ENCODE data around the gene FBXL22. TPM values are rescaled to one million over a fixed set of nuclear protein-coding genes. Genes with fewer than 3 reads are reported as not detected.

The FBXL22 gene, protein sequence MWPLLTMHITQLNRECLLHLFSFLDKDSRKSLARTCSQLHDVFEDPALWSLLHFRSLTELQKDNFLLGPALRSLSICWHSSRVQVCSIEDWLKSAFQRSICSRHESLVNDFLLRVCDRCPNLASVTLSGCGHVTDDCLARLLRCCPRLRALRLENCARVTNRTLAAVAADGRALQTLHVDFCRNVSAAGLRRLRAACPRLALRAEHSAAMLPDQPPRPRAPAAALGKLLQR
- 1 to 10 TPM in 7 of 8 experiments, under 1 TPM in 1; 0.75 to 3.8 (median 2.0) TPM for total RNA-seq

DNA sequence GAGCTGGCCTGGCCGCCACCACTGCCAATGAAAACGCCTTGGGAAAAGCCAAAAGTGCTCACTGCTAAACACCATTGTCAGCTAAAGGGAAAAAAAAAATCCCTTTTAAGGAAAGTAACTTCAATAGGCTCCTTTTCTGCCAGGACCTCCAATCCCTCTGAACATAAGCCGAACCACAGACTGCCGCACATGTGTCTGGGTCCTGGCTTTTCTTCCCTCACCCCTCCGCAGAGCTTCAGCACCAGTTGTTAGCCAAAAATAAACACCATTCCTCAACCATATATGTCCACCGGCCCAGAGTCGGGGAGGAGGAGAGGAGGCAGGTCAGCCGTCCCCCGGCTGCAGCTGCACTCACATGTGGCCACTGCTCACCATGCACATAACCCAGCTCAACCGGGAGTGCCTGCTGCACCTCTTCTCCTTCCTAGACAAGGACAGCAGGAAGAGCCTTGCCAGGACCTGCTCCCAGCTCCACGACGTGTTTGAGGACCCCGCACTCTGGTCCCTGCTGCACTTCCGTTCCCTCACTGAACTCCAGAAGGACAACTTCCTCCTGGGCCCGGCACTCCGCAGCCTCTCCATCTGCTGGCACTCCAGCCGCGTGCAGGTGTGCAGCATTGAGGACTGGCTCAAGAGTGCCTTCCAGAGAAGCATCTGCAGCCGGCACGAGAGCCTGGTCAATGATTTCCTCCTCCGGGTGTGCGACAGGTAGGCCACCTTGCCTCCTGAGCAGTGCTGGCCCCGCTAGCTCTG is at the start of gene FBXL22:
Gene FBXL22 (plus strand): TSS at position 350 of the 753 bp plus-strand sequence. CDS start 6 bp downstream, at position 356.
- no peak within 1 kb of the TSS for H3K4me3 ChIP-seq
- peaks cover 25 to 40% of the 10 kb centered on the region in 2 donors for H3K4me1 ChIP-seq (replicated peaks in 1 of 2)
- no peak within 1 kb of the TSS for H3K27ac ChIP-seq
- in situ Hi-C loops (cut with MboI; ENCODE audit: low pct_unique_long_range_greater_than_20kb in 2 of 9, low sequenced_read_pairs in 9 of 9, unreplicated experiment in 9 of 9): no loop called here
- WGBS, 10 experiments: 38 to 100% (median 80%) methylated on average over 2 to 10 of the region's 23 CpGs; no CpG with 5 or more reads in 1 of the 10 experiments
- peak in 1 of 8 experiments; percentile 1 for ATAC-seq (replicated peaks in 6 of 8)

DNA sequence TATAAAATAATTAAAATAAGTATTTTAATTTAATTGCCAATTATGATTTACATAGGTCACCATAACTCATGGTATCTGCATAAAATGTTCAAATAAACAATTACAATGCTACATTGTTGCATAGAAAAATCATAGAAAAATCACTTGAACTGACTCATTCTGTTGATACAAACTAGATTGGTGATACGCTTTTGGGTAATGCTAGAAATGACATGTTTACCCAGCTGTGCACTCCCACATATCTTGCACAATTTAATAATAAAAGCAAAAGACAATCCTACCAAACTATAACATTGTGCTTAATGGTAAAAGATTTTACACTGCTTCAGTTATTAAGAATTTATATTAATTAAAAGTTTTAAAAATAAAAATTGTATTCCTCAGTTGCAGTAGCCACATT is 45.8 kb upstream of the FBXL22 start:
- peaks cover 0 to 6% of the 10 kb centered on the region in 2 donors for H3K4me1 ChIP-seq (replicated peaks in 1 of 2)
- H3K4me3 ChIP-seq: no peak overlapping the region
- in situ Hi-C loops (cut with MboI; ENCODE audit: low pct_unique_long_range_greater_than_20kb in 2 of 9, low sequenced_read_pairs in 9 of 9, unreplicated experiment in 9 of 9): no loop called here
- no peak overlapping the region for H3K27ac ChIP-seq
- 43 to 100% (median 92%) methylated on average over 1 of the region's 1 CpG; no CpG with 5 or more reads in 2 of the 10 experiments for WGBS, 10 experiments
- ATAC-seq (replicated peaks in 6 of 8): peak in 1 of 8 experiments; percentile 22

DNA sequence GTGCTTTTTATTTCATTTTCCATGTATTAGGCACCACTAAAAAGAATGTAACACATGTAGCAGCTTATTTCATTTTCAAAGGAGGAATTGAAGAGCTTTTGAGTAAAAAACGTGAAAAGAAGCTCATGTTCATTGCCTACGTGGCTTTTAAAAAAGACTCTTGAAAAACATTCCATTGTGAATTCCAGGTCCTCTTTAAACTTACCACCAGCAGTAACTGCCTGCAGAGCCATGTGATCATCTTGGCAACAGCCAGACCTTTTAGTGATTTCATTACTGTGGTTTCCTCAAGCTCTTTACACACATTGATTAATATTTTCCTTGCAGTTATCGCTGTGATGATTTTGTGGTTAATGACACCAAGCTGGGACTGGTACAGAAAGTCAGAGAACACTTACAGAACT is 43.8 kb upstream of the FBXL22 start:
- Histone ChIP-seq H3K27ac (no peak overlapping the region), H3K4me3 (no peak overlapping the region), H3K4me1 (replicated peaks in 1 of 2) (peaks cover 0 to 6% of the 10 kb centered on the region in 2 donors)
- in situ Hi-C loops (cut with MboI; ENCODE audit: low pct_unique_long_range_greater_than_20kb in 2 of 9, low sequenced_read_pairs in 9 of 9, unreplicated experiment in 9 of 9): no loop called here
- WGBS, 10 experiments: 0 to 100% (median 27%) methylated on average over 1 to 3 of the region's 3 CpGs
- ATAC-seq (replicated peaks in 6 of 8): peak in 6 of 8 experiments; percentile 29 to 93 (median 66)

DNA sequence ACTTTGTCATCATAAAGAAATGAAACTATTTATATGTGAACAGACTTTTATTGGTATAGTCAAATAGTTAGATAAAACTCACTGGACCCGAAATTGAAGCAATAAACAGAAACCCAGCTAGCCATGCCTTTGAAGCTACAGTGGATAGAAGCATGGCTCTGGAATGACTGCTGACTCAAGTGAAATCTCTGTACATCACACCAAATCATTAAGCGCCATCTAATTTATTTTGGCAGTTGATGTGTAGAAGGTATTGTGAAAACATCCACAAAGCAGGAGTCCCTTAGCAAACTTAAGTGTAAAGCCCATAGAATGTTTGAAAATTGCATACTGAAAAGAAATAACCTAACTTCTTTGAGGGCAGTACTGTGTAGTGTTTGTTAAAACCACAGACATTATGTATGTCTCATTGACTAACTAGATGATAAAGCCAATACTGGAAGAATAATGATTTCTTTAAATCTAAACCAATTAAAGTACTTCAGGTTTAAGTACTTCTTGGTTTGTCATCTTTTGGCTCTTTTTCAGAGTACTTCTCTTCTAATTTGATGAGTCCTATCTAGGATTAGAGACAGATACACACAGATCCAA is 42.8 kb upstream of the FBXL22 start:
- H3K27ac ChIP-seq: no peak overlapping the region
- 79 to 100% (median 100%) methylated on average over 2 of the region's 2 CpGs; no CpG with 5 or more reads in 3 of the 10 experiments for whole genome bisulfite sequencing, 10 experiments
- peaks cover 0 to 6% of the 10 kb centered on the region in 2 donors for H3K4me1 ChIP-seq (replicated peaks in 1 of 2)
- ATAC-seq (replicated peaks in 6 of 8): no peak
- in situ Hi-C loops (cut with MboI; ENCODE audit: low pct_unique_long_range_greater_than_20kb in 2 of 9, low sequenced_read_pairs in 9 of 9, unreplicated experiment in 9 of 9): no loop called here
- H3K4me3 ChIP-seq: no peak overlapping the region

DNA sequence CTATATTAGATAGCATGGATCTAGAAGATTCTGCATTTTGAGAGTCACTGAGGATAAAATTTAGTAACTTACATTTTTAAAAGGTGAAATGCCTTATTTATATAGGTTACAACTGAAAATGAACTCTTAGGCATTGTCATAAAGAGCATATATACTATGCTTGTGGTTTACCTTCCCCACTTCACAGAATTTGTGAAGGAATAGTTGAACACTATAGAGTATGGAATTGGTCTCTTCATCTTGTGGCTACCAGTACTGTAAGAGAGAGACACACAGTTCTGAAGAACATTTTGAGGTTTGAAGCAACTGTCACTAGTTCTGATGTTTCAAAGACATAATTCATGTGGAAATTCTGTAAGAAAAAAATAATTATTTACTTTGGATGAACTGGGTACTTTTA is 41.7 kb upstream of the FBXL22 start:
- no peak for ATAC-seq (replicated peaks in 6 of 8)
- in situ Hi-C loops (cut with MboI; ENCODE audit: low pct_unique_long_range_greater_than_20kb in 2 of 9, low sequenced_read_pairs in 9 of 9, unreplicated experiment in 9 of 9): no loop called here
- Histone ChIP-seq H3K4me1 (replicated peaks in 1 of 2) (peaks cover 0 to 6% of the 10 kb centered on the region in 2 donors), H3K4me3 (no peak overlapping the region), H3K27ac (no peak overlapping the region)

DNA sequence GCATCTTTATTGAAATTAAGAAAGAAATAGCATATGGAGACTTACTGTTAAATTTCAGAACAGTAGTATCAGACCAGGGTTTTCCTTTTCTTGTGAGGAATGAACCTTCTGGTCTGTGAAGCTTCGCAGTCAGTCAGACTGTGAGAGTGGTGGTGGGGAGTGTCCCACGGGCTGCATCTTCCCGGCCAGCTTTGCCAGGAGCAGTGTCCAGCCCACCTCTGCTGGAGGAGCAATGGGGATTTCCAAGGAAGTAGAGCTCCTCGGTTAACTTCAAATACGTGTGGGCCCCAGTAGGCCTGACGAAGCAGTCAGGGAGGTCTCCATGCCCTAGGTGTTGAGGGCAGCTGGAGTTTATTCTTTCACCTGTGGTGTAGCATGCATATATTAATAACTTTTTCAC is 40.9 kb upstream of the FBXL22 start:
- H3K4me1 ChIP-seq (replicated peaks in 1 of 2): peaks cover 0 to 6% of the 10 kb centered on the region in 2 donors
- no peak overlapping the region for H3K4me3 ChIP-seq
- ATAC-seq (replicated peaks in 6 of 8): no peak
- 40 to 100% (median 100%) methylated on average over 1 to 5 of the region's 6 CpGs; no CpG with 5 or more reads in 3 of the 10 experiments for WGBS, 10 experiments
- in situ Hi-C loops (cut with MboI; ENCODE audit: low pct_unique_long_range_greater_than_20kb in 2 of 9, low sequenced_read_pairs in 9 of 9, unreplicated experiment in 9 of 9): no loop called here
- no peak overlapping the region for H3K27ac ChIP-seq

DNA sequence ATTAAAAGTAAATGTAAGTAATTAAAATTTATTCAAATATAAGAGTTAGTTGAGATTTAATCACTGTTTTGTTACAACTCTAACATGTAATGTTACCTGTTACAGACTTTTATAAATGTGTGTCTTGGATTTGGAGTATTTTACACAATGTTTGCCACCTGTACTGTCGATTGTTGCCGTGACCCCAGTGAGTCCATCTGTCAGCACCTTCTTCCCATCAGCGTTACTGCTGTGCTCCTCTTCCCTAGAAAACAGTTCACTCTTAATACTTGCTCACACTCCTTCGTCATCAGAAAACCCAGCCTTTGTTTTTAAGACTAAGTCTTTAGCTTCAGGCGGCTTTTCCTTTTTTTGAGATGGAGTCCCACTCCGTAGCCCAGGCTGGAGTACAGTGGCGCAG is 40.5 kb upstream of the FBXL22 start:
- Histone ChIP-seq H3K27ac (no peak overlapping the region), H3K4me3 (no peak overlapping the region), H3K4me1 (replicated peaks in 1 of 2) (peaks cover 0 to 6% of the 10 kb centered on the region in 2 donors)
- 82 to 100% (median 94%) methylated on average over 2 to 6 of the region's 7 CpGs; no CpG with 5 or more reads in 2 of the 10 experiments for WGBS, 10 experiments
- ATAC-seq (replicated peaks in 6 of 8): no peak
- in situ Hi-C loops (cut with MboI; ENCODE audit: low pct_unique_long_range_greater_than_20kb in 2 of 9, low sequenced_read_pairs in 9 of 9, unreplicated experiment in 9 of 9): no loop called here

DNA sequence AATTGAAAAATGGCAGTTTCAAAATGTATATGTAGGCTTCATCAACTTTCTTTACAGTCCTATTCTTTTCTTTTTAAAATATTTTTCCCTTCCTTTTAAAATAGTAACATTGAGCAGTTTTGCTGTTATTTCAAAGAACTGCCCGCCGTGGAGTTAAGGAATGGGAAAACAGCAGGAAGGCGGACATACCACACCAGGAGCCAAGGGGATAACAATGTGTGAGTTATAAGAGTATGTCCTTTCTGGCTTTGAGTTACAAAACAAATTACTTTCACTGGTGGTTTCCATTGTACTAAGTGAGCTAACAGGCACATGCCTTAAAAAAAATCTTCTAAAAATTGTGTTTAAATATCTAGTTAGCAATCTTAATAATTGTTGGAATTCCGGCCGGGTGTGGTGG is 37.4 kb upstream of the FBXL22 start:
- no peaks in the 10 kb centered on the region for H3K4me1 ChIP-seq (replicated peaks in 1 of 2)
- in situ Hi-C loops (cut with MboI; ENCODE audit: low pct_unique_long_range_greater_than_20kb in 2 of 9, low sequenced_read_pairs in 9 of 9, unreplicated experiment in 9 of 9): no loop called here
- H3K27ac ChIP-seq: no peak overlapping the region
- no peak for ATAC-seq (replicated peaks in 6 of 8)
- H3K4me3 ChIP-seq: no peak overlapping the region
- WGBS, 10 experiments: 77 to 100% (median 90%) methylated on average over 3 to 5 of the region's 5 CpGs; no CpG with 5 or more reads in 1 of the 10 experiments

DNA sequence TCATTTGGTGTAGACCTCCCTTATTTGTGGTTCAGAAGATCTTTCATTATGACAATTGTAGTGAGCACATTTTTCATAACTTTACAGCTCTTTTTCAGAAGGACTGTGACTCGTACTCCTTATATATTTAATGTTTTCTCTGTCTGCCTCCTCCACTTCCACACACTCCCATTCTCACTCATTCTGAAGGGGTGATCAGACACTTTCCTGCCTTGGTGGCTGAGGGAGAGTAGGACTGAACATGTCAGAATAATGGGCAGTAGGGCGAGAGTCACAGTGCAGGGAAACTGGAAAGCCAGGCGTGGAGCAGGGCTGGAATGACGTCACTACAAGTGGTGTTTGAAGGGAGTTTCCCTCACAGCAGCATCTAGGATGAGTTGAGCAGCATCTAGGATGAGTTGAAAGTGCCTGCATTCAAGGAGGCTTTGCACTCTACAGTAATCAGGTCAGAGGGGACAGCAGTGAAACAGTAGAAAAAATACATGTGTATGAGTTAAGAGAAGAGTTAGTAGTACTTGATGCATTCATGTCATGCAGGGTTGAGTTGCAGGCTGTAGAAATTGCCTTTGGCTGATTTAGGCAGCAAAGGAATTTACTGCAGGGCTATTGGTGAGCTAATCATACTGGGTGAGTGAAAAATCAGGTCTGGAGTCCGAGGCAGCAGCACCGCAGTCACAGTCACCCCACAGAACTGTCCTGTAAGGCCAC is 36.3 kb upstream of the FBXL22 start:
- Histone ChIP-seq H3K4me1 (replicated peaks in 1 of 2) (no peaks in the 10 kb centered on the region), H3K4me3 (no peak overlapping the region), H3K27ac (no peak overlapping the region)
- 70 to 97% (median 86%) methylated on average over 1 to 6 of the region's 6 CpGs; no CpG with 5 or more reads in 5 of the 10 experiments for WGBS, 10 experiments
- in situ Hi-C loops (cut with MboI; ENCODE audit: low pct_unique_long_range_greater_than_20kb in 2 of 9, low sequenced_read_pairs in 9 of 9, unreplicated experiment in 9 of 9): no loop called here
- peak in 3 of 8 experiments; percentile 47 to 79 (median 61) for ATAC-seq (replicated peaks in 6 of 8)

DNA sequence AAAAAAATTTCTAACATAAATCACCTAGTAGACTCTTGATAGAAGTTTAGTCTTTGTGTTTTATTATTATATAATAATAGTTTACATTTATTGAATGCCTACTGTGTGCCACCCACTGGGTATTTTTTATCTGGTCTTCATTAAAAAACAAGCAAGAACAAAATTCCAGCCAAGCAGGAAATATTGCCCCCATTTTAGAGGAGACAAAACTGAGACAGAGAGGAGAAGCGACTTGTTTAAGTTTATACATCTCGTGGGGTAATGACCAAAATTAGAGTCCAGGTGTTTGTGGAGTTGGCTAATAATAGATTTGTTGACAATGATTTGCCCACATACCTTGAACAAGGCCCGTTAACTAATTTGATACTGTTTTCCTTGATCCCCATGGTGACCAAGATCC is 33.1 kb upstream of the FBXL22 start:
- in situ Hi-C loops (cut with MboI; ENCODE audit: low pct_unique_long_range_greater_than_20kb in 2 of 9, low sequenced_read_pairs in 9 of 9, unreplicated experiment in 9 of 9): no loop called here
- H3K27ac ChIP-seq: no peak overlapping the region
- WGBS, 10 experiments: 44 to 100% (median 53%) methylated on average over 1 to 3 of the region's 3 CpGs
- no peaks in the 10 kb centered on the region for H3K4me1 ChIP-seq (replicated peaks in 1 of 2)
- H3K4me3 ChIP-seq: no peak overlapping the region
- ATAC-seq (replicated peaks in 6 of 8): no peak

DNA sequence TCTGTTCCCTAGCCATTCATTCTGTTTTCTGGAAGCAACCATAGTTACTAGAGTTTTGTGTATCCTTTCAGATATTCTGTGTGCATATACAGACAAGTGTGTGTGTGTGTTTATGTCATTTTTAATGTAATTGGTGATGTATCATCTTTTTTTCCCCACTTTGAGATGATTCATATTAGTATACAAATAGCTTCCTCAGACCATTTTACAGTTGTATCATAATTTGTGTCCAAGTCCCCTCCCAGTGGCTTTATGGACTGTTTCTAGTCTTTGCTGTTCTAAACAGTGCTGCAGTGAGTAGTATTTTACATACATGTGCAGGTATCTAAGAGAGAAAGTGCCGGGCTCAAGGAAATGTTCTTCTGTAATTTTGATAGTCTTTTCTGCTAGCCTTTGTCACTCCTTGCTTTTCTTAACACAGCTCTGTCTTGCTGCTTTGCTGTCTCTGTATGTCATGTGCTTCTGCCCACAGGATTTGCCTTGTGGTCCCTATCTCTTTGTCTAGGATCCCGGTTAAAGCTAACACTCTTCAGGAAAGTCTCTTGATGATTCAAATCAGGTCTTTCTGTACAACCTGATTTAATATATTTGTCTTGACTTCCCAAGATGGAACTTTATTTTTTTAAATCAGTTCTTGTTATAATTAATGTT is 31.5 kb upstream of the FBXL22 start:
- no peak overlapping the region for H3K27ac ChIP-seq
- H3K4me1 ChIP-seq (replicated peaks in 1 of 2): no peaks in the 10 kb centered on the region
- ATAC-seq (replicated peaks in 6 of 8): peak in 6 of 8 experiments; percentile 18 to 69 (median 35)
- in situ Hi-C loops (cut with MboI; ENCODE audit: low pct_unique_long_range_greater_than_20kb in 2 of 9, low sequenced_read_pairs in 9 of 9, unreplicated experiment in 9 of 9): no loop called here
- WGBS, 10 experiments: 33 to 100% (median 83%) methylated on average over 1 to 2 of the region's 2 CpGs; no CpG with 5 or more reads in 3 of the 10 experiments
- no peak overlapping the region for H3K4me3 ChIP-seq

DNA sequence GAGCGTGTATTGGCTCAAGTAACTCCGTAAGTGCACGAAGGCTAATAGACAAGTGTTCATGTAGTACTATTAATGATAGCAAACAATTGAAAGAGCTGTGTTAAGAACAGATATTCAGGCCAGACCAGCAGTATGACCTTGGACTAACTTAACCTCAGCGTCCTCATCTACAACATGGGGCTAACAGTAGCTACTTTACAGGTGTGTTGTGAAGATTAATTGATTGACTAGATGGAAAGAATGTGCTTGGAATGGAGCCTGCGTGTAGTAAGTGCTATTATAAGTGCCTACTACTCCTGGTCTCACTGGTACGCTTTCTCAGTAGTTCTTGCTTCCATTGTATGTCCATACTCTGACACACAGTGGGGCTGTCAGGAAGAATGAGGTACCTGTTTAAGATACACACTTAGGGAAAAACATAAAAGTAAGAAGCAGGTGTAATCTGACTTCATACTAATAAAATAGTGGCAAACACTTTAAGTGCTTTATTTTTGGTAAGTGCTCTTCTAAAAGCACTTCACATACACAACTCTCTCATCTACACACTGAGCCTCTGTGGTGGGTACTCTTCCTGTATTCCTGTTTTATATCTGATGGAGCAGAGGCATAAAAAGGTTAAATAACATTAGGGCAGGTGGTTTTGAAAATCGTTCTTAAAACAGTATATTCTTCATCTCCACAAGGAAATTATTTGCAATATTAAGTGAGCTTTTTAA is 24.3 kb upstream of the FBXL22 start:
- in situ Hi-C loops (cut with MboI; ENCODE audit: low pct_unique_long_range_greater_than_20kb in 2 of 9, low sequenced_read_pairs in 9 of 9, unreplicated experiment in 9 of 9): no loop called here
- Histone ChIP-seq H3K4me1 (replicated peaks in 1 of 2) (no peaks in the 10 kb centered on the region), H3K4me3 (no peak overlapping the region), H3K27ac (no peak overlapping the region)
- WGBS, 10 experiments: 73 to 100% (median 94%) methylated on average over 2 to 7 of the region's 7 CpGs; no CpG with 5 or more reads in 1 of the 10 experiments
- ATAC-seq (replicated peaks in 6 of 8): no peak
